Measurements from ENCODE around the gene GDI2.
"Not testable (repeated sequence)": the region's sequence is repeated elsewhere in the genome, so short reads cannot be mapped to it uniquely, and the experiment has no call there.

GDI2 gene

GRCh38 chr10:5827841-5828240 lies 14.6 kb upstream of the GDI2 start:
- no peak for DNase-seq (ENCODE audit: low spot score)

DNA sequence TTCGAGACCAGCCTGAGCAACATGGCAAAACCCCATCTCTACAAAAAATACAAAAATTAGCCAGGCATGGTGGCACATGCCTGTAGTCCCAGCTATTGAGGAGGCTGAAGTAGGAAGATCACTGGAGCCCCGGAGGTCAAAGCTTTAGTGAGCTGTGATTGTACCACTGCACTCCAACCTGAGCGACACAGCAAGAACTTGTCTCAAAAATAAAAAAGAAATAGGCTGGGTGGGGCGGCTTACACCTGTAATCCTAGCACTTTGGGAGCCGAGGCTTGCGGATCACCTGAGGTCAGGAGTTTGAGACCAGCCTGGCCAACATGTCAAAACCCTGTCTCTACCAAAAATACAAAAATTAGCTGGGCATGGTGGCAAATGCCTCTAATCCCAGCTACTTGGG lies 13.3 kb upstream of the GDI2 start:
- DNase-seq (ENCODE audit: low spot score), result not testable (repeated sequence)

- DNase-seq (ENCODE audit: low spot score), result no peak
These were observed 5.7 kb upstream of the GDI2 start for GRCh38 chr10:5818894-5819293.

DNA sequence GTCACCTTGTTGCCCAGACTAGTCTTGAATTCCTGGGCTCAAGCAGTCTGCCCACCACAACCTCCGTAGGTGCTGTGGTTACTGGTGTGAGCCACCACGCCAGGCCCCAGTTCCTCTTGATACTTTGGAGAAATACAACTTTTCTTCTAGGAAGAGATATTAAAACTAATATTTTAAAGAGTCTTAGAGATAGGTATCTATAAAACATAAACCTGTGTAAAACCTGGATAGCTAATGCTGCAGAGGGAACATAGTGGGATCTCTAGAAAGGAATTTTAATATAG lies 4.8 kb upstream of the GDI2 start:
- no peak for DNase-seq (ENCODE audit: low spot score)

GRCh38 chr10:5817322-5818047 lies 4.3 kb upstream of the GDI2 start:
- DNase-seq (ENCODE audit: low spot score), result no peak

DNA sequence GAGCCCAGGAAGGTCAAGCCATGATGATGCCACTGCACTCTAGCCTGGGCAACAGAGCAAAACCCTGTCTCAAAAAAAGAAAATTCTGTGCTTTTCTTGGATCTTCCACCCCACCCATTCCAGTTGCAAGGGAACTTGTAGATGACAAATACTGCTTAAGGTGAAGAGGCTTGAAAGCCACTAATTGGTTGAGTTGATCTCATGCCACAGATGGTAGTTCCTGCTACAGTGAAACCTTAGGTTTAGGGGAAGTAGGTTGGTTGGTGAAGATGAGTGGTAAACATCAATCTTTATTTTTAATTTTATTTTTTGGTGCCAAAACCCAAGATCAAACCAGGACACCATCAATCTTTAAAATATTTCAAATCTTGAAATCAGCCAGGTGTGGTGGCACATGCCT lies 2.9 kb upstream of the GDI2 start:
- no peak for DNase-seq (ENCODE audit: low spot score)

GRCh38 chr10:5814110-5815107 lies 1.2 kb upstream of the GDI2 start:
- no peak for DNase-seq (ENCODE audit: low spot score)

GRCh38 chr10:5813091-5813340 lies 218 bp downstream of the GDI2 start:
- DNase-seq (ENCODE audit: low spot score), result no peak

- peak; percentile 66 for DNase-seq (ENCODE audit: low spot score)
These were observed 747 bp downstream of the GDI2 start for GRCh38 chr10:5812283-5813090.

- DNase-seq (ENCODE audit: low spot score), result peak; percentile 38
These were observed 1.8 kb downstream of the GDI2 start for GRCh38 chr10:5811387-5811821.

GRCh38 chr10:5810225-5810624 lies 3.0 kb downstream of the GDI2 start:
- no peak for DNase-seq (ENCODE audit: low spot score)

DNA sequence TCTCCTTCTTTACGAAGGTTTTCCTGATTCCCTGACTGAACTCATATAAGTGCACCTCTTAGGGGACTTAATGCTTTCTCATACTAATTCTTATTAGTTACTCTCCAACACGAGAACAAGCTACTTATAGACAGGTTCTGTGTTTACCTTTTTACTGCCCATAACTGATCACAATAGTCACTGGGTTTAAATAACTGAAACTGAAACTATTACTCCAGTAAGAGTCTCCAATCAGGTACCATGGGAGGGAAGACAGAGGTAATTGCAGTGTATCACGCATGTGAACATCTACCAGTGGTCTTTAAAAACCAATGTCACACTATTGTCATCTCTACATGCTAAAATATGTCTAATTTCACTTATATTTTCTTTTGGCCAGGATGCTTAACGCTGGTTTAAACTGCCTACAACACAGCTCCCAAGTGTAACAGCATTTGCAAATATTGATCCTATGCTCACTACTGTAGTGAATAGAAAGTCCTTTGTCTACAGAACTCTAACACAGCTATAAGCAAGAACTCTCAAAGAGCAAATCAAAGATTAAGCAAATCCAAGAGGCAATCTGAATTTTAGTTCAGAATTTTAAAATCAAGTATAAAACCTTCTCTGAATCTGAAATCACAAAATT lies 3.6 kb downstream of the GDI2 start:
- no peak for DNase-seq (ENCODE audit: low spot score)

DNA sequence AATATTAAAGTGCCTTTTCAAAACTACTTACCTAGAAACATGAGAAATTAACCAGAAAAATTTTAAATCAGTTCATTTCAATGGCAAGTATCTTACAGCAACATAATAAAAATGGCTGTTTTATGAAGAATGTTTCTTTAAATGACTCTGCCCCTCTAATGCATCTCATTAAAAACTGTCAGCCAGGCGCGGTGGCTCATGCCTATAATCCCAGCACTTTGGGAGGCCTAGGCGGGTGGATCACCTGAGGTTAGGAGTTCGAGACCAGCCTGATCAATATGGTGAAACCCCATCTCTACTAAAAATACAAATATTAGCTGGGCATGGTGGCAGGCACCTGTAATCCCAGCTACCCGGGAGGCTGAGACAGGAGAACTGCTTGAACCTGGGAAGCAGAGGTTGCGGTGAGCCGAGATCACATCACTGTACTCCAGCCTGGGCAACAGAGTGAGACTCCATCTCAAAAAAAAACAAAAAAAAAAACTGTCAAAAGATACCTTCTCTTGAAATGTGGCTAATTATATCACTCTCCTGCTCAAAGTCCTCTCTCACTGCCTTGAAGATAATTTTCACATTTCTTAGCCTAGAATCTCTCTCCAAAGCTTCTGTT lies 4.3 kb downstream of the GDI2 start:
- DNase-seq (ENCODE audit: low spot score), result not testable (repeated sequence)

DNA sequence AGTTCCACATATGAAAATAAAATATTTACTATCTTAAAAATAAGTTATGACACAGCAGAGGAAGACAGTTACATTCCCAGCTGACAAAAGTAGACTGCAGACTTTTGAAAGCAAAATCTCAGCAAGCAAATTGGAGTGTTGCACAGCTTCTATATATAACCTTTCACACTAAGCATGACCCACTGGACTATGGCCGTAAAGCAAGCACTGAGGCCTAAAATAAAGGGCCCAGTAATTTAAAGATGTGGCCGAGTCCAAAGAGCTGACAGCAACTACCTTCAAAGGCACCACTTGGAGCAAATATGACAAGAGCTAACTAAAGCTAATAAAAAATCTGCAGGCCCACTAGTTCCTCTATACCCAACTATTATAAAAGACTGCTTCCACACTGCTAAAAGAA lies 6.5 kb downstream of the GDI2 start:
- no peak for DNase-seq (ENCODE audit: low spot score)

- DNase-seq (ENCODE audit: low spot score), result no peak
These were observed 7.5 kb downstream of the GDI2 start for GRCh38 chr10:5805711-5806110.

- DNase-seq (ENCODE audit: low spot score), result no peak
These were observed 8.0 kb downstream of the GDI2 start for GRCh38 chr10:5805260-5805659.

DNA sequence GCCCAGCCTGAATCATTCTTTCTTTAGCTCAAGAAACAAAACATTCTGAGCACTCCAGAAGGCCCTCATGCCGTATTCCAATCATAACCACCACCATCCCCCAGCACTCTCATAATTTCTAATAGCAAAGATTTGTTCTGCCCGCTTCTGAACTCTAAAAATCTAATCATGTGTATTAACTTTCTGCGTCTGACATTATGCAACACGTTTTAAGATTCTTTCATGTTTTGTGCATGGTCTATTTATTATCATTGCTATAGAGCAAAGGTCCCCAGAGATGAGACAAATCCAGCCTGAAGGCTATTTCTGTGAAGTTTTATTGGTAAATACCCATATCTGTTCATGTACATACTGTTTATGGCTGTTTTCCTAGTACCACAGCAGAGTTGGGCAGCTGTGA lies 8.8 kb downstream of the GDI2 start:
- DNase-seq (ENCODE audit: low spot score), result no peak

DNA sequence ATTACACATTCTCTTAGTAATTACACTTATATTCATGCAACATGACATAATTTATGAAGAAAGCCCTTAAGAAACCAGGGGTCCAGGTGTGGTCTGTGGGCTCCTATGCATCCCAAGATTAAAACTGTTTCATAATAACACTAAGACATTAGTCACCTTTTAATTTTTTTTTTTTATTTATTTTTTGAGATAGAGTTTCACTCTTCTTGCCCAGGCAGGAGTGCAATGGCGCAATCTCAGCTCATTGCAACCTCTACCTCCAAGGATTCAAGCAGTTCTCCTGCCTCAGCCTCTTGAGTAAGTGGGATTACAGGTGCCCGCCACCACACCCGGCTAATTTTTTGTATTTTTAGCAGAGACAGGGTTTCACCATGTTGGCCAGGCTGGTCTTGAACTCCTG lies 12.5 kb downstream of the GDI2 start:
- DNase-seq (ENCODE audit: low spot score), result no peak

DNA sequence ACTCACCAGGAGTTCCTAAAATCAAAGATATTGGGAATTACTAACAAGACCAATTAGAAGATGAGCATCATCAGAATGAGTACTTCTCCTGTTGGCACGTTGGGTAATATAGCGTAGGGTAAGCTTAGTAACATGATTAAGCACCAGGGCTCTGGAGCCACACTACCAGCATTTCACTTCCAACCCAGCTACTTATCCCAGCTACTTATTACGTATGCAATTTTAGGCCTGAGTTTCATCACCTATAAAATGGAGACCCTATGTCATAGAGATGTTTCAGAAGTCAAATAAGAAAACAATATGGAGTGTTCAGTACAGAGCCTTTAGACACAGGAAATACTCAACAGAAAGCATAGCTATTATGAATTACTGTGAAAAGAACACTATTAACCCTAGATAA lies 19.0 kb downstream of the GDI2 start:
- no peak for DNase-seq (ENCODE audit: low spot score)

DNA sequence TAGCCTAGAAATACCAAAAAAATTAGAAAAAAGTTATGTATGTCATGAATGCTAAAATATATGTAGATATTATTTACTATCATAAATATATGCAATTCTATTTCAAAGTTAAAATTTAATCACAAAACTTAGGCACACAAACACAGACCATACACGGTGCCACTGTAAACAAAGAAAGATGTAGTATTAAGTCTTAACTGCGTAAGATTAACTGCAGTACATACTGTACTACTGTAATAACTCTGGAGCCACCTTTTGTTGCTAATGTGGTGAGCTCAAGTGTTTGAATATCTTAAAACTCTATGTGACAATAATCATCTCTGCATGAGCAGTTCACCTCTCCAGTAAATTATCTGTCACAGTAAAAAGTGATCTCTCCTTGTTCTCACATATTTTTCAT lies 23.6 kb downstream of the GDI2 start:
- no peak for DNase-seq (ENCODE audit: low spot score)

DNA sequence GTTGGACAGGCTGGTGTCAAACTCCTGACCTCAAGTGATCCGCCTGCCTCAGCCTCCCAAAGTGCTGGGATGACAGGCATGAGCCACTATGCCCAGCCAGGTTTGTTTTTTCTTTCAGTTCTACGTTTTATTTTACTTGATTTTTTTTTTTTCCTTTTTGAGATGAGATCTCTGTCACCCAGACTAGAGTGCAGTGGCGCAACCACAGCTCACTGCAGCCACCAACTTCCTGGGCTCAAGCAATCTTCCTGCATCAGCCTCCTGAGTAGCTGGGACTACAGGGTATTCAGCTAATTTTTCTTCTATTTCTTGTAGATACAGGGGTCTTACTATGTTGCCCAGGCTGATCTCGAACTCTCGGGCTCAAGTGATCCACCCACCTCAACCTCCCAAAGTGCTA lies 24.3 kb downstream of the GDI2 start:
- no peak for DNase-seq (ENCODE audit: low spot score)

DNA sequence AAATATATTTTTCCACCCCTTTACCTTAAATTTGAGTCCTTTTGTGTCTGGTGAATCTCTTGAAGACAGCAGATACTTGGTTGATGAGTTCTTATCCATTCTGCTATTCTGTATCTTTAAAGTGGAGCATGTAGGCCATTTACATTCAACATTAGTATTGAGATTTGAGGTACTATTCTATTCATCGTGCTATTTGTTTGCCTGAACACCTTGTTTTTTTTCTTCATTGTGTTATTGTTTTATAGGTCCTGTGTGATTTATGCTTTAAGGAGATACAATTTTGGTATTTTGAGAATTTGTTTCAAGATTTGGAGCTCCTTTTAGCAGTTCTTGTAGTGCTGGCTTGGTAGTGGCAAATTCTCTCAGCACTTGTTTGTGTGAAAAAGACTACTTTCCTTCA lies 29.9 kb downstream of the GDI2 start:
- no peak for DNase-seq (ENCODE audit: low spot score)

Data from AG20443 (cell line).